Lower lobe of right lung (tissue), 2 donors: Measurements from ENCODE around the gene WRNIP1. TPM values are rescaled to one million over a fixed set of nuclear protein-coding genes. Genes with fewer than 3 reads are reported as not detected.

Experiments used
- ATAC-seq, 2 donors: fragments of 200-7000 bp; cut with Tn5 transposase; one replicate each; pipeline ENCODE4 v1.9.1; 2020 to 2022; ENCODE audit warnings: mild to moderate bottlenecking in 2 of 2, moderate library complexity in 2 of 2
- DNase-seq: peaks from one replicate; pipeline ENCODE4 v3.0.0-alpha.2; 2020
- H3K27ac ChIP-seq: fragments of 200-600 bp; one replicate; pipeline ENCODE4 v1.8.0; 2022
- H3K27me3 ChIP-seq: fragments of 200-600 bp; one replicate; pipeline ENCODE4 v1.8.0; 2022; ENCODE audit warnings: low read depth
- H3K36me3 ChIP-seq: fragments of 200-600 bp; one replicate; pipeline ENCODE4 v1.8.0; 2022; ENCODE audit warnings: mild to moderate bottlenecking
- H3K4me1 ChIP-seq: fragments of 200-600 bp; one replicate; pipeline ENCODE4 v1.8.0; 2022
- H3K4me3 ChIP-seq: fragments of 200-600 bp; one replicate; pipeline ENCODE4 v1.8.0; 2022; ENCODE audit warnings: mild to moderate bottlenecking
- H3K9me3 ChIP-seq: fragments of 200-600 bp; one replicate; pipeline ENCODE4 v1.8.0; 2022
- intact Hi-C: fragments of 100-400 bp; cut with DNase I; formaldehyde crosslinking; loops from one replicate; pipeline ENCODE4 v1.11.0; 2022
- total RNA-seq: library from RNA; stranded (reverse); fragmentation: NEBNext Ultra II Directional; extraction: Animal tissue kit (Norgen Biotek cat#: 25700); gene quantifications from one replicate; pipeline ENCODE4 v1.2.1, GENCODE V29; 2021
- TF ChIP-seq, protein P1 (sequence below): fragments of 200-600 bp; IDR thresholded peaks from one replicate; pipeline ENCODE4 v1.8.0; 2022; ENCODE audit warnings: antibody characterized with exemption, mild to moderate bottlenecking
- donor health status: DM: no; HTN: yes; CAD: no; lungs with severe emphysema.

Gene WRNIP1
- total RNA-seq, 1 donor from 2014 or later: 45.1 TPM

DNA sequence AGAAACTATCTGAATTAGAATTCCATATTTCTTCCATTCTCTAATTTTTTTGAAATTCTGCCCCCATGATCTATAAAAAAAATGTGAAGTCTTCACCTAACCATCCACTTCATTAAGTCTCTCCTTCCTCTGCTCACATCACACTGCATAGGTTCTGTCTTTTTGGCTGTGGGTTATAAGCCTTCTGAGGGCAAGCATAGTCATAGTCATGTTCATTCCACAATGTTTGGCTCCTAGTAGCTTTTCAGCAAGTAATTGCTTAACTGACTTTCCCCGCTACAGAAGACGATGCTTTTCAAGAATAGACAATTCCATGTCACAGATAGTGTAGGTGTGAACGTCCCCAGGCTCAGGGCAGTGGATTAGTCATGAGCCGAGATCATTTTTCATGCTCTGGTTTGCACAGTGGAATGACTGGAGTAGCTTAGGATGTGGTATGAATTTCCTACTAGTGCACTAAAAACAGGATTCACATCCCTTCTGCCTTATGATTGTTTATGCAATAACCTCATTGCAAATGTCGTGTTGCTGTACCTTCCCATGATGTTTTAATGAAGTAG lies 29.1 kb downstream of the WRNIP1 start:
- Histone ChIP-seq H3K4me3 (no peak overlapping the region), H3K27me3 (no peaks in the 10 kb centered on the region), H3K36me3 (no peaks in the 10 kb centered on the region), H3K4me1 (peaks cover 74% of the 10 kb centered on the region), H3K27ac (peak overlapping the region; percentile 54), H3K9me3 (no peaks in the 10 kb centered on the region)
- TF ChIP-seq, protein P1, sequence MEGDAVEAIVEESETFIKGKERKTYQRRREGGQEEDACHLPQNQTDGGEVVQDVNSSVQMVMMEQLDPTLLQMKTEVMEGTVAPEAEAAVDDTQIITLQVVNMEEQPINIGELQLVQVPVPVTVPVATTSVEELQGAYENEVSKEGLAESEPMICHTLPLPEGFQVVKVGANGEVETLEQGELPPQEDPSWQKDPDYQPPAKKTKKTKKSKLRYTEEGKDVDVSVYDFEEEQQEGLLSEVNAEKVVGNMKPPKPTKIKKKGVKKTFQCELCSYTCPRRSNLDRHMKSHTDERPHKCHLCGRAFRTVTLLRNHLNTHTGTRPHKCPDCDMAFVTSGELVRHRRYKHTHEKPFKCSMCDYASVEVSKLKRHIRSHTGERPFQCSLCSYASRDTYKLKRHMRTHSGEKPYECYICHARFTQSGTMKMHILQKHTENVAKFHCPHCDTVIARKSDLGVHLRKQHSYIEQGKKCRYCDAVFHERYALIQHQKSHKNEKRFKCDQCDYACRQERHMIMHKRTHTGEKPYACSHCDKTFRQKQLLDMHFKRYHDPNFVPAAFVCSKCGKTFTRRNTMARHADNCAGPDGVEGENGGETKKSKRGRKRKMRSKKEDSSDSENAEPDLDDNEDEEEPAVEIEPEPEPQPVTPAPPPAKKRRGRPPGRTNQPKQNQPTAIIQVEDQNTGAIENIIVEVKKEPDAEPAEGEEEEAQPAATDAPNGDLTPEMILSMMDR: no peak
- DNase-seq: no peak
- ATAC-seq: no peak
- intact Hi-C loops: loop anchor here (10.0 kb wide), 1 partner anchor 51 kb away; the partner anchor contains the start of gene SERPINB1

DNA sequence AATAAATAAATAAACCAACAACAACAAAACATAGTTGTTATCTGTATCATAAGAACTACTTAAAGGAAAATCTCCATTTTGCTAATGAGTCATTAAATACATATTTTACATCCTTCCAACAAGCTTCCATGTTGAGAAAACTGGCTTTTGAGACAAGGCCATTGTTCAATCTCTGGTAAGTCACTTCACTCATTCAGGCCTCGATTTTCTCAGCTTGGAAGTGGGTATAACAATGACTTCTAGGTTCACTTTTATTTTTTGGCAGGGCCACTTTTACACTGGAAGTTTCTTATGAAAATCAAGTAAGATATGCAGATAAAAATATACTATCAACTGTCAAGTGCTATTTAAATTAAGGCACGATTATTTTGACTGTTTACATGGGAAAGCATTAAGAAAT lies 30.0 kb downstream of the WRNIP1 start:
- DNase-seq (no peak), ATAC-seq (no peak)
- TF ChIP-seq, protein P1: no peak
- Histone ChIP-seq H3K4me1 (peaks cover 73% of the 10 kb centered on the region), H3K27me3 (no peaks in the 10 kb centered on the region), H3K9me3 (no peaks in the 10 kb centered on the region), H3K36me3 (no peaks in the 10 kb centered on the region), H3K4me3 (no peak overlapping the region), H3K27ac (peak overlapping the region; percentile 1)
- intact Hi-C loops: loop anchor here (10.0 kb wide), 1 partner anchor 50 kb away; the partner anchor contains the start of gene SERPINB1

DNA sequence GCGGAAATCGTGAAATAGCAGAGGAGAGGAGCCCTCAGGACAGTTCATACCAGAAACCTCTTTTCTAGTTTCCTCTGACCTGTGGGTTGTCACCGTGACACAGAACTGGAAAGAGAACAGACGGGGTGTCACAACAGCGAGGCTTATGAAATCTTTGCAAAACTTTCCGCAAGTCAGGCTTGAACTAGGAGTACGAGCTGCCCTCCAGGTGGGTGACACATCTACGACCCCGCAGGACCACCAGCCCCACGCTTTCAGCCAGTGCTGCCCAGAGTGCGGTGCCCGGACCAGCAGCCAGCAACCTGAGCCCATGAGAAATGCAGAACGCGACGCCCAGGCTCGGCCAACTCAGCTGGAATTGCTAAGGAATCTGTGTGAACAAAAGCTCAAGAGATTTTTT lies 30.8 kb downstream of the WRNIP1 start:
- Histone ChIP-seq H3K4me1 (peaks cover 66% of the 10 kb centered on the region), H3K27me3 (no peaks in the 10 kb centered on the region), H3K36me3 (no peaks in the 10 kb centered on the region), H3K27ac (no peak overlapping the region), H3K9me3 (no peaks in the 10 kb centered on the region), H3K4me3 (no peak overlapping the region)
- ATAC-seq (peak; percentile 36 to 46), DNase-seq (no peak)
- TF ChIP-seq, protein P1: no peak
- intact Hi-C loops: loop anchor here (10.0 kb wide), 1 partner anchor 49 kb away; the partner anchor contains the start of gene SERPINB1

DNA sequence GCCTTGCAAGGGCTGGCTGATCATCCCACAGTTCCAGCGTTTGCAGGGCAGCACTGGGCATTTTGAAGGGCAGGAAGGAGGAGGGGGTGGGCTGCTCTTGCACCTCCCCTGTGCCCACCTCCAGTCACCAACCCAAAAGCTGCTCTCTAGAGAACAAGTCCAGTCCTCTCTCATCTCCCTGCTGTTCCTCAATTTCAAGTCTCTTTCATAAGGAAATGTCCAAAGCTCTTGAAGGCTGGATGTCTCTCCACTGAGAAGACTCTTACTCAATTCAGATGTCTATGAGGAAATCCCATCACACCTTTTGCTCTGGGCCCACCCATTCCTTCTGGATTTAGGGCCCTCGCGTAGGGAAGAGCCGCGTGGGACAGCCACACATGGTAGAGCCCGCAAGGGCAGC lies 31.7 kb downstream of the WRNIP1 start:
- no peaks in the 10 kb centered on the region for H3K9me3 ChIP-seq
- peak in 1 of 2 donors; percentile 18 for ATAC-seq
- peaks cover 58% of the 10 kb centered on the region for H3K4me1 ChIP-seq
- H3K27me3 ChIP-seq: no peaks in the 10 kb centered on the region
- no peaks in the 10 kb centered on the region for H3K36me3 ChIP-seq
- no peak overlapping the region for H3K4me3 ChIP-seq
- TF ChIP-seq, protein P1: no peak
- no peak for DNase-seq
- H3K27ac ChIP-seq: peak overlapping the region; percentile 51
- intact Hi-C loops: loop anchor here (10.0 kb wide), 1 partner anchor 48 kb away; the partner anchor contains the start of gene SERPINB1

DNA sequence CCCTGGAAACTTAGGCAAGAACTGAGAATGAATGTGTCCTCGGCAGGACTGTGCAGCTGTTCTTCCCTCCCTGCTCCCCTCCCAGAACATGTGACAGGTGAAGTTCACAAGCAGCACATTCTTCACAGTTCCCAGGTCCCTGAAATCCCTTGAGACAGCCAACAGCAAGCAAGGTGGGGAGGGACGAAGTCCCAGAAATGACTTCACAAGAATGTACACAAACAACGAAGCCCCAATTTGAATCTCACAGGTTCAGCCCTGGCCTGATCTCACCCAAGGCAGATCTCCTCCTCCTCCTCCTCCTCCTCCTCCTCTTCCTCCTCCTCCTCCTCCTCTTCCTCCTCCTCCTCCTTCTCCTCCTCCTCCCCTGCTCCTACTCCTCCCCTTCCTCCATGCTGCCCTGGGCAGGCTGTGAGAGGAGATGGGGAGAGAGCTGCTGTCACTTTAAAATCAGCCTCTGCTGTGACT lies 32.4 kb downstream of the WRNIP1 start:
- intact Hi-C loops: loop anchor here (10.0 kb wide), 1 partner anchor 47 kb away; the partner anchor contains the start of gene SERPINB1
- H3K27ac ChIP-seq: peak overlapping the region; percentile 51
- no peaks in the 10 kb centered on the region for H3K36me3 ChIP-seq
- no peak overlapping the region for H3K4me3 ChIP-seq
- DNase-seq: no peak
- H3K27me3 ChIP-seq: no peaks in the 10 kb centered on the region
- peaks cover 50% of the 10 kb centered on the region for H3K4me1 ChIP-seq
- TF ChIP-seq, protein P1: no peak
- H3K9me3 ChIP-seq: no peaks in the 10 kb centered on the region
- peak; percentile 38 to 76 for ATAC-seq
